Measurements from ENCODE around the gene KRTAP19-2.

Gene KRTAP19-2

DNA sequence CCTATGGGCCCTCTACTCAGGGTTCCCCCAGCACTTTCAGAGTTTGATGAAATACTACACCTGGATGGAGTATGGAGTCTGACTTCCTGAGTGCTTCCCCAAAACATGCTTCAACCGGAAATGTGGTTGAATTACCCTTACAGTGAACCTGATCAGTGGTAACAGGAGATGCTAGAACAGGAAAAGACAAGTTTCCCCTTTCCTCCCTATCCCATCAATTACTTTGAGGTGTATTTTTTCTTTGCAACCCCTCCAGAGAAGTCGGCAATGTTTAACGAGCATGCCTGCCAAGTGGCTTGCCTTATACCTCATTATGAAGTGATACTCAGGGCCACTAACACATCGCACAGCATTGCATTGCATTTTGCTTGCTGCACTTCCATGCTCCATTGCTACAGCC lies 40.2 kb downstream of the KRTAP19-2 start (continued):
- TF ChIP-seq, protein P1, sequence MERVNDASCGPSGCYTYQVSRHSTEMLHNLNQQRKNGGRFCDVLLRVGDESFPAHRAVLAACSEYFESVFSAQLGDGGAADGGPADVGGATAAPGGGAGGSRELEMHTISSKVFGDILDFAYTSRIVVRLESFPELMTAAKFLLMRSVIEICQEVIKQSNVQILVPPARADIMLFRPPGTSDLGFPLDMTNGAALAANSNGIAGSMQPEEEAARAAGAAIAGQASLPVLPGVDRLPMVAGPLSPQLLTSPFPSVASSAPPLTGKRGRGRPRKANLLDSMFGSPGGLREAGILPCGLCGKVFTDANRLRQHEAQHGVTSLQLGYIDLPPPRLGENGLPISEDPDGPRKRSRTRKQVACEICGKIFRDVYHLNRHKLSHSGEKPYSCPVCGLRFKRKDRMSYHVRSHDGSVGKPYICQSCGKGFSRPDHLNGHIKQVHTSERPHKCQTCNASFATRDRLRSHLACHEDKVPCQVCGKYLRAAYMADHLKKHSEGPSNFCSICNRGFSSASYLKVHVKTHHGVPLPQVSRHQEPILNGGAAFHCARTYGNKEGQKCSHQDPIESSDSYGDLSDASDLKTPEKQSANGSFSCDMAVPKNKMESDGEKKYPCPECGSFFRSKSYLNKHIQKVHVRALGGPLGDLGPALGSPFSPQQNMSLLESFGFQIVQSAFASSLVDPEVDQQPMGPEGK (CRISPR knock-in tag; IDR thresholded peaks at IDR 0.05; ENCODE audit: borderline replicate concordance) = no peak

DNA sequence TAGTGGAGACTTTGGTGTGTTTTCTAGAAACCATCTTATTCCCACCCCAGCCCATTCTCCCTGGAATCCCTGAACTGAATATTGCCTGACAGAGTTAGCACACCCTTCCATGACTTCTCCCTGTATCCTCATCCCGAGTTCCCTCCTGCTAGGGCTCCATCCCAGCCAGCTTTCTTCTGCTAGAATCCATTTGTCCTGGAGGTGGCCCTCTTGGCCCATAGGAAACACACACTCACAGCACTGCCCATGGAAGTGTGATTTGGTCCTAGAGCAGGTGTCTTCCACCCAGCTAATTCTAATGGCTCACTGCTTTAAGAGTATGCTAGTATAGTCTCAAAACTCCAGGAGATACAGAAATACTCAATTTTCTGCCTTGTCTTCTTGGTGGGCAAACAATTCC lies 43.0 kb downstream of the KRTAP19-2 start:
- TF ChIP-seq, protein P2, sequence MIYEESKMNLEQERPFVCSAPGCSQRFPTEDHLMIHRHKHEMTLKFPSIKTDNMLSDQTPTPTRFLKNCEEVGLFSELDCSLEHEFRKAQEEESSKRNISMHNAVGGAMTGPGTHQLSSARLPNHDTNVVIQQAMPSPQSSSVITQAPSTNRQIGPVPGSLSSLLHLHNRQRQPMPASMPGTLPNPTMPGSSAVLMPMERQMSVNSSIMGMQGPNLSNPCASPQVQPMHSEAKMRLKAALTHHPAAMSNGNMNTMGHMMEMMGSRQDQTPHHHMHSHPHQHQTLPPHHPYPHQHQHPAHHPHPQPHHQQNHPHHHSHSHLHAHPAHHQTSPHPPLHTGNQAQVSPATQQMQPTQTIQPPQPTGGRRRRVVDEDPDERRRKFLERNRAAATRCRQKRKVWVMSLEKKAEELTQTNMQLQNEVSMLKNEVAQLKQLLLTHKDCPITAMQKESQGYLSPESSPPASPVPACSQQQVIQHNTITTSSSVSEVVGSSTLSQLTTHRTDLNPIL (CRISPR knock-in tag; IDR thresholded peaks at IDR 0.05; ENCODE audit: low read depth) = no peak
- TF ChIP-seq, protein P3, sequence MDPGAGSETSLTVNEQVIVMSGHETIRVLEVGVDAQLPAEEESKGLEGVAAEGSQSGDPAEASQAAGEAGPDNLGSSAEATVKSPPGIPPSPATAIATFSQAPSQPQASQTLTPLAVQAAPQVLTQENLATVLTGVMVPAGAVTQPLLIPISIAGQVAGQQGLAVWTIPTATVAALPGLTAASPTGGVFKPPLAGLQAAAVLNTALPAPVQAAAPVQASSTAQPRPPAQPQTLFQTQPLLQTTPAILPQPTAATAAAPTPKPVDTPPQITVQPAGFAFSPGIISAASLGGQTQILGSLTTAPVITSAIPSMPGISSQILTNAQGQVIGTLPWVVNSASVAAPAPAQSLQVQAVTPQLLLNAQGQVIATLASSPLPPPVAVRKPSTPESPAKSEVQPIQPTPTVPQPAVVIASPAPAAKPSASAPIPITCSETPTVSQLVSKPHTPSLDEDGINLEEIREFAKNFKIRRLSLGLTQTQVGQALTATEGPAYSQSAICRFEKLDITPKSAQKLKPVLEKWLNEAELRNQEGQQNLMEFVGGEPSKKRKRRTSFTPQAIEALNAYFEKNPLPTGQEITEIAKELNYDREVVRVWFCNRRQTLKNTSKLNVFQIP (CRISPR knock-in tag; IDR thresholded peaks at IDR 0.05; ENCODE audit: borderline replicate concordance, low read depth) = no peak
- TF ChIP-seq BACH2 (CRISPR knock-in tag; IDR thresholded peaks at IDR 0.05; ENCODE audit: borderline replicate concordance) (no peak), SNAI2 (CRISPR knock-in tag; IDR thresholded peaks at IDR 0.05) (no peak), ZC3H10 (CRISPR knock-in tag; IDR thresholded peaks at IDR 0.05) (no peak), ESRRG (CRISPR knock-in tag; IDR thresholded peaks at IDR 0.05) (no peak), ZNF565 (CRISPR knock-in tag; conservative IDR thresholded peaks at IDR 0.05; ENCODE audit: low read depth) (no peak), ISL1 (CRISPR knock-in tag; IDR thresholded peaks at IDR 0.05) (no peak), TCF4 (CRISPR knock-in tag; IDR thresholded peaks at IDR 0.05; ENCODE audit: borderline replicate concordance) (no peak), TOX (CRISPR knock-in tag; IDR thresholded peaks at IDR 0.05; ENCODE audit: borderline replicate concordance) (no peak), OSR1 (CRISPR knock-in tag; IDR thresholded peaks at IDR 0.05) (no peak), PPARA (CRISPR knock-in tag; IDR thresholded peaks at IDR 0.05; ENCODE audit: borderline replicate concordance) (no peak), ZFP3 (CRISPR knock-in tag; IDR thresholded peaks at IDR 0.05) (no peak), ZFP30 (CRISPR knock-in tag; IDR thresholded peaks at IDR 0.05) (no peak), ZNF70 (CRISPR knock-in tag; IDR thresholded peaks at IDR 0.05) (no peak), CSDC2 (CRISPR knock-in tag; IDR thresholded peaks at IDR 0.05) (no peak), ZNF8 (CRISPR knock-in tag; IDR thresholded peaks at IDR 0.05) (no peak)
- TF ChIP-seq, protein P4, sequence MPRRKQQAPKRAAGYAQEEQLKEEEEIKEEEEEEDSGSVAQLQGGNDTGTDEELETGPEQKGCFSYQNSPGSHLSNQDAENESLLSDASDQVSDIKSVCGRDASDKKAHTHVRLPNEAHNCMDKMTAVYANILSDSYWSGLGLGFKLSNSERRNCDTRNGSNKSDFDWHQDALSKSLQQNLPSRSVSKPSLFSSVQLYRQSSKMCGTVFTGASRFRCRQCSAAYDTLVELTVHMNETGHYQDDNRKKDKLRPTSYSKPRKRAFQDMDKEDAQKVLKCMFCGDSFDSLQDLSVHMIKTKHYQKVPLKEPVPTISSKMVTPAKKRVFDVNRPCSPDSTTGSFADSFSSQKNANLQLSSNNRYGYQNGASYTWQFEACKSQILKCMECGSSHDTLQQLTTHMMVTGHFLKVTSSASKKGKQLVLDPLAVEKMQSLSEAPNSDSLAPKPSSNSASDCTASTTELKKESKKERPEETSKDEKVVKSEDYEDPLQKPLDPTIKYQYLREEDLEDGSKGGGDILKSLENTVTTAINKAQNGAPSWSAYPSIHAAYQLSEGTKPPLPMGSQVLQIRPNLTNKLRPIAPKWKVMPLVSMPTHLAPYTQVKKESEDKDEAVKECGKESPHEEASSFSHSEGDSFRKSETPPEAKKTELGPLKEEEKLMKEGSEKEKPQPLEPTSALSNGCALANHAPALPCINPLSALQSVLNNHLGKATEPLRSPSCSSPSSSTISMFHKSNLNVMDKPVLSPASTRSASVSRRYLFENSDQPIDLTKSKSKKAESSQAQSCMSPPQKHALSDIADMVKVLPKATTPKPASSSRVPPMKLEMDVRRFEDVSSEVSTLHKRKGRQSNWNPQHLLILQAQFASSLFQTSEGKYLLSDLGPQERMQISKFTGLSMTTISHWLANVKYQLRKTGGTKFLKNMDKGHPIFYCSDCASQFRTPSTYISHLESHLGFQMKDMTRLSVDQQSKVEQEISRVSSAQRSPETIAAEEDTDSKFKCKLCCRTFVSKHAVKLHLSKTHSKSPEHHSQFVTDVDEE (CRISPR knock-in tag; IDR thresholded peaks at IDR 0.05) = no peak
- TF ChIP-seq, protein P5, sequence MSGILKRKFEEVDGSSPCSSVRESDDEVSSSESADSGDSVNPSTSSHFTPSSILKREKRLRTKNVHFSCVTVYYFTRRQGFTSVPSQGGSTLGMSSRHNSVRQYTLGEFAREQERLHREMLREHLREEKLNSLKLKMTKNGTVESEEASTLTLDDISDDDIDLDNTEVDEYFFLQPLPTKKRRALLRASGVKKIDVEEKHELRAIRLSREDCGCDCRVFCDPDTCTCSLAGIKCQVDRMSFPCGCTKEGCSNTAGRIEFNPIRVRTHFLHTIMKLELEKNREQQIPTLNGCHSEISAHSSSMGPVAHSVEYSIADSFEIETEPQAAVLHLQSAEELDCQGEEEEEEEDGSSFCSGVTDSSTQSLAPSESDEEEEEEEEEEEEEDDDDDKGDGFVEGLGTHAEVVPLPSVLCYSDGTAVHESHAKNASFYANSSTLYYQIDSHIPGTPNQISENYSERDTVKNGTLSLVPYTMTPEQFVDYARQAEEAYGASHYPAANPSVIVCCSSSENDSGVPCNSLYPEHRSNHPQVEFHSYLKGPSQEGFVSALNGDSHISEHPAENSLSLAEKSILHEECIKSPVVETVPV (CRISPR knock-in tag; IDR thresholded peaks at IDR 0.05) = no peak
- TF ChIP-seq, protein P1 (CRISPR knock-in tag; IDR thresholded peaks at IDR 0.05; ENCODE audit: borderline replicate concordance) = no peak
- no peak for ATAC-seq

DNA sequence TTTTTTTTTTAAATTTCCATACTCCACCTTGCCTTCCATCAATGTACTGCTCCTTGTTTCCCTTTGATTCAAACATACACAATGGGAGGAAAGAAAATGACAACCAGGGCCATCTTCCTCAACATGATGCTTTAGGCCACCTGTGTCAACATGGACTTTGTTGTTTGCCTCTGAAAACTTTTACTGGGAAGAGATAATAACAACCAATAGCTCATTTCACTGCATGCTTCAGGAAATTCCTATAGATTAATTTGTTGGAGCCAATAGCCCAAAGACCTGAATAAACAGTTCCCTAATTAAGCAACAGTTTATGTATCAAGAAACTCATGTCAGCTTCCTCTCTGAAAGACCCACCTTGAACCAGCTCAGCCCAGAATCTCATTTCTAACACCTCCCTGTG lies 44.0 kb downstream of the KRTAP19-2 start:
- TF ChIP-seq SNAI2 (CRISPR knock-in tag; IDR thresholded peaks at IDR 0.05) (no peak), ZFP30 (CRISPR knock-in tag; IDR thresholded peaks at IDR 0.05) (no peak)
- ATAC-seq = no peak

All from SK-N-SH treated with all-trans-retinoic acid at 6 μM for 48 hours (cell line).